IMR-90 (cell line): ENCODE data around the gene TMPRSS11A. TPM values are rescaled to one million over a fixed set of nuclear protein-coding genes. Genes with fewer than 3 reads are reported as not detected.

ENCODE experiments used
- ATAC-seq: fragments of 200-7000 bp; cut with Tn5 transposase; 2 replicates; pipeline ENCODE4 v1.9.1; 2020; ENCODE audit warnings: low read depth, mild to moderate bottlenecking, moderate library complexity
- BruUV-seq: library from RNA; stranded (reverse); fragments of 400-500 nt; replicated peaks from 2 replicates; lab custom pipeline; 2021; lab: Mats Ljungman, UMichigan
- CTCF ChIA-PET: fragments of 300-600 bp; formaldehyde crosslinking; extraction: SDS; loops from one replicate; lab custom pipeline; 2021; ENCODE audit warnings: antibody characterized with exemption; lab: Yijun Ruan, JAX
- POLR2A ChIA-PET: fragments of 300-600 bp; sonication (Branson Sonifier 250); formaldehyde crosslinking; loops from one replicate; lab custom pipeline; 2022; ENCODE audit warnings: antibody characterized with exemption; ENCODE audit not compliant: unreplicated experiment; lab: Charles Lee
- DNase-seq: peaks from one replicate; pipeline ENCODE4 v3.0.0; 2013
- H2AFZ ChIP-seq: replicated peaks from 2 replicates; pipeline ENCODE3; 2013; ENCODE audit warnings: low read length, mild to moderate bottlenecking; ENCODE audit not compliant: poor library complexity
- H2AK5ac ChIP-seq: 2 replicates; pipeline ENCODE4 v1.6.1; 2013; ENCODE audit warnings: low read depth, low read length, inconsistent platforms
- H2AK9ac ChIP-seq: replicated peaks from 2 replicates; pipeline ENCODE3; 2013; ENCODE audit warnings: mild to moderate bottlenecking, low read depth, low read length, moderate library complexity; ENCODE audit not compliant: poor library complexity
- H2BK120ac ChIP-seq: 2 replicates; pipeline ENCODE4 v1.6.1; 2013; ENCODE audit warnings: low read depth, low read length, inconsistent platforms
- H2BK15ac ChIP-seq: 3 replicates; pipeline ENCODE4 v1.6.1; 2013; ENCODE audit warnings: low read depth, low read length, inconsistent platforms
- H2BK20ac ChIP-seq: 2 replicates; pipeline ENCODE4 v1.6.1; 2013; ENCODE audit warnings: low read depth, mild to moderate bottlenecking, inconsistent platforms, low read length, moderate library complexity
- H2BK5ac ChIP-seq: 2 replicates; pipeline ENCODE4 v1.6.1; 2013; ENCODE audit warnings: mild to moderate bottlenecking, low read depth, low read length, inconsistent platforms; ENCODE audit not compliant: poor library complexity, severe bottlenecking
- H3K14ac ChIP-seq: replicated peaks from 2 replicates; pipeline ENCODE4 v1.6.1; 2013; ENCODE audit warnings: low read depth, low read length, inconsistent platforms
- H3K18ac ChIP-seq: 2 replicates; pipeline ENCODE4 v1.6.1; 2013; ENCODE audit warnings: low read depth, low read length, control low read depth
- H3K23ac ChIP-seq: 2 replicates; pipeline ENCODE4 v1.6.1; 2013; ENCODE audit warnings: low read depth, low read length, inconsistent platforms
- H3K27ac ChIP-seq: 2 replicates; pipeline ENCODE4 v1.5.1; 2013; ENCODE audit warnings: mild to moderate bottlenecking, control low read depth, low read length; ENCODE audit not compliant: insufficient read depth
- H3K27me3 ChIP-seq: 2 replicates; pipeline ENCODE4 v1.6.1; 2013; ENCODE audit warnings: low read length; ENCODE audit not compliant: control insufficient read depth, insufficient read depth
- H3K36me3 ChIP-seq: 2 replicates; pipeline ENCODE4 v1.6.1; 2013; ENCODE audit warnings: low read length, mixed read lengths; ENCODE audit not compliant: control insufficient read depth, insufficient read depth
- H3K4ac ChIP-seq: 2 replicates; pipeline ENCODE4 v1.6.1; 2013; ENCODE audit warnings: low read depth, low read length, inconsistent platforms
- H3K4me1 ChIP-seq: 2 replicates; pipeline ENCODE4 v1.6.1; 2013; ENCODE audit warnings: low read length, mixed read lengths; ENCODE audit not compliant: control insufficient read depth, insufficient read depth
- H3K4me2 ChIP-seq: 2 replicates; pipeline ENCODE4 v1.6.1; 2013; ENCODE audit warnings: low read depth, mild to moderate bottlenecking, control low read depth, low read length, moderate library complexity
- H3K4me3 ChIP-seq: 2 replicates; pipeline ENCODE4 v1.5.1; 2013; ENCODE audit warnings: low read depth, mild to moderate bottlenecking, control low read depth, low read length, moderate library complexity; ENCODE audit not compliant: insufficient read depth
- H3K56ac ChIP-seq: 2 replicates; pipeline ENCODE4 v1.6.1; 2013; ENCODE audit warnings: low read length, inconsistent platforms; ENCODE audit not compliant: insufficient read depth; ENCODE audit errors: extremely low read depth
- H3K79me1 ChIP-seq, 2 experiments: 2 replicates each; pipeline ENCODE4 v1.6.1; 2013; ENCODE audit warnings: low read length in 2 of 2, inconsistent platforms in 1 of 2, low read depth in 1 of 2
- H3K9ac ChIP-seq: 2 replicates; pipeline ENCODE4 v1.6.1; 2013; ENCODE audit warnings: low read depth, low read length, control low read depth
- H3K9me1 ChIP-seq: 2 replicates; pipeline ENCODE4 v1.6.1; 2013; ENCODE audit warnings: low read length, inconsistent platforms; ENCODE audit not compliant: insufficient read depth
- H3K9me3 ChIP-seq: 2 replicates; pipeline ENCODE4 v1.6.1; 2013; ENCODE audit warnings: low read length; ENCODE audit not compliant: control insufficient read depth, insufficient read depth
- H4K20me1 ChIP-seq: 2 replicates; pipeline ENCODE4 v1.6.1; 2013; ENCODE audit warnings: low read length, inconsistent platforms; ENCODE audit not compliant: insufficient read depth
- H4K5ac ChIP-seq: 2 replicates; pipeline ENCODE4 v1.6.1; 2013; ENCODE audit warnings: mild to moderate bottlenecking, low read depth, low read length, control low read depth
- H4K8ac ChIP-seq, 2 experiments: 2 replicates each; pipeline ENCODE4 v1.6.1; 2013; ENCODE audit warnings: low read depth in 2 of 2, low read length in 2 of 2, control low read depth in 1 of 2, inconsistent platforms in 1 of 2
- H4K91ac ChIP-seq: 2 replicates; pipeline ENCODE4 v1.6.1; 2013; ENCODE audit warnings: low read depth, low read length, inconsistent platforms; ENCODE audit not compliant: insufficient read depth
- BHLHE40 ChIP-seq: fragments of 150-350 bp; IDR thresholded peaks from 2 replicates; pipeline ENCODE4 v1.6.1; 2016; ENCODE audit warnings: mild to moderate bottlenecking, low read depth, low read length
- CHD1 ChIP-seq: IDR thresholded peaks from 2 replicates; pipeline ENCODE4 v1.6.1; 2012; ENCODE audit warnings: low read depth, low read length, improper control_type of control experiment
- FOS ChIP-seq: fragments of 150-350 bp; IDR thresholded peaks from 2 replicates; pipeline ENCODE4 v1.6.1; 2016; ENCODE audit warnings: low read depth, low read length
- MAFK ChIP-seq: IDR thresholded peaks from 2 replicates; pipeline ENCODE4 v1.6.1; 2012; ENCODE audit warnings: low read depth, low read length, improper control_type of control experiment
- NFE2L2 ChIP-seq: fragments of 150-350 bp; IDR thresholded peaks from 2 replicates; pipeline ENCODE4 v1.6.1; 2016; ENCODE audit warnings: low read depth, mild to moderate bottlenecking, low read length
- RAD21 ChIP-seq: IDR thresholded peaks from 2 replicates; pipeline ENCODE4 v1.6.1; 2012; ENCODE audit warnings: low read length, improper control_type of control experiment
- WGBS, 2 experiments: methylation state at CpG; one replicate each; pipeline versions ENCODE4 v1.1.5 to v1.1.7; 2013; ENCODE audit warnings: missing lambda C conversion rate in 2 of 2; ENCODE audit not compliant: insufficient read length in 1 of 2; ENCODE audit errors: extremely low coverage in 2 of 2; 5-methylcytosine and 5-hydroxymethylcytosine counted together
- dilution Hi-C: fragments of 300-500 bp; cut with HindIII; formaldehyde crosslinking; loops from one replicate; pipeline ENCODE4 v1.14.3; 2018; ENCODE audit warnings: low sequenced_read_pairs; ENCODE audit not compliant: unreplicated experiment
- in situ Hi-C: fragments of 300-500 bp; cut with MboI; formaldehyde crosslinking; loops from 3 replicates; pipeline ENCODE4 v1.14.3; 2019; ENCODE audit warnings: low sequenced_read_pairs, inconsistent platforms, mixed read lengths
- intact Hi-C: fragments of 100-400 bp; cut with micrococcal nuclease; formaldehyde crosslinking; loops from 2 replicates; pipeline ENCODE4 v1.10.0; 2022
- polyA plus RNA-seq, 3 experiments: library from polyadenylated mRNA; depleted of rRNA; stranded (reverse); fragments of >200 nt; gene quantifications; 2 replicates each; pipeline ENCODE4 v1.2.3, GENCODE V29; 2012; ENCODE audit warnings: low replicate concordance in 1 of 3
- total RNA-seq: library from RNA; depleted of rRNA; stranded (reverse); fragments of >200 nt; gene quantifications from 2 replicates; pipeline ENCODE4 v1.2.3, GENCODE V29; 2012

The TMPRSS11A gene
- total and polyA plus RNA-seq, 2 of the 4 experiments (the other 2 are of a cell fraction) = not detected

DNA sequence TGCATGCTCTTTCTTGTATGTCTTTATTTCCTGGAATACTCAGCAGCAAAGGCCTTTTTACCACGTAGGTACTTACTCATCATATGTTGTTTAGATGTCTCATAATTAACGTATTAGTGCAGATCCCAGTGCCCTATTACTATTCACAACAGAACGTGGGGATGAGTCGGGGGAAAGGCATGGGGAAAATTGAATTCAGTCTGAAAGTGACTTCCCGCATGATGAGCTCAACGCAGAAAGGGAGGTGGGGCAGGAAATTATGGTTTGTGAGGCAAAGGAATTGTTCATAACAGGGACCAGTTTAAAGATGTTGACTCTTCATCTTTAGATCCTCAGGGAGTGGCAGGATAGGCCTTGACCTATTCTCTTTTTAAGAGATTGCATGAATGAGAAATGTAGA lies 77.5 kb downstream of the TMPRSS11A start:
- H2AK9ac ChIP-seq = no peak overlapping the region
- H3K9me1 ChIP-seq = no peaks in the 10 kb centered on the region
- peak overlapping the region; percentile 61 for H3K4me2 ChIP-seq
- H3K23ac ChIP-seq = peak overlapping the region; percentile 0; the same call in 1 of the 2 replicates
- no peaks in the 10 kb centered on the region for H3K9me3 ChIP-seq
- peak overlapping the region; percentile 97 for H2BK5ac ChIP-seq
- H3K4me1 ChIP-seq = no peaks in the 10 kb centered on the region; the same call in 1 of the 2 replicates
- peak overlapping the region; percentile 49 for H2BK20ac ChIP-seq
- H3K9ac ChIP-seq = no peak overlapping the region; the same call in 1 of the 2 replicates
- ATAC-seq (peak; percentile 96), DNase-seq (peak; percentile 98)
- peak overlapping the region; percentile 10; the same call in 1 of the 2 replicates for H3K27ac ChIP-seq
- peak overlapping the region; percentile 67 for H2BK120ac ChIP-seq
- TF ChIP-seq NFE2L2 = peak; percentile 23; the same call in 1 of the 2 replicates
- TF ChIP-seq FOS = peak; percentile 87
- peak; percentile 49; the same call in 1 of the 2 replicates for TF ChIP-seq MAFK
- TF ChIP-seq BHLHE40 = peak; percentile 53; the same call in 1 of the 2 replicates
- TF ChIP-seq CHD1 = peak; percentile 33; the same call in 1 of the 2 replicates
- no peak for TF ChIP-seq RAD21
- WGBS, 2 experiments = no CpG with 5 or more reads among the region's 6 CpGs
- no peaks in the 10 kb centered on the region for H4K20me1 ChIP-seq
- H4K91ac ChIP-seq = peak overlapping the region; percentile 50; the same call in 1 of the 2 replicates
- H3K18ac ChIP-seq = peak overlapping the region; percentile 89; the same call in 1 of the 2 replicates
- H3K56ac ChIP-seq = peak overlapping the region; percentile 61
- CTCF ChIA-PET = no interaction called here
- no TSS peak for BruUV-seq
- H3K27me3 ChIP-seq = no peaks in the 10 kb centered on the region
- dilution Hi-C loops = no loop called here
- peak overlapping the region; percentile 26; the same call in 1 of the 3 replicates for H2BK15ac ChIP-seq
- no peaks in the 10 kb centered on the region for H3K36me3 ChIP-seq
- intact Hi-C loops = no loop called here
- in situ Hi-C loops = no loop called here
- no peak overlapping the region for H2AFZ ChIP-seq
- peak overlapping the region; percentile 27; the same call in 1 of the 2 replicates for H4K5ac ChIP-seq
- H3K4ac ChIP-seq = peak overlapping the region; percentile 26; the same call in 1 of the 2 replicates
- peak overlapping the region; percentile 4 for H3K14ac ChIP-seq
- peak overlapping the region; percentile 63 to 71 for H4K8ac ChIP-seq
- H3K79me1 ChIP-seq = no peaks in the 10 kb centered on the region
- POLR2A ChIA-PET = no interaction called here
- H3K4me3 ChIP-seq = no peak overlapping the region
- H2AK5ac ChIP-seq = no peak overlapping the region
